ENCODE measurements around the gene NPTX2. TPM values are rescaled to one million over a fixed set of nuclear protein-coding genes. Genes with fewer than 3 reads are reported as not detected.
A peak's percentile ranks its signal among the peaks of the same experiment; 100 is the strongest.

NPTX2 gene
- total RNA-seq, 3 donors from 2014 or later (not counting 1 experiment from before 2014, with no cell fraction given) = 0.14 TPM; not detected in 2

DNA sequence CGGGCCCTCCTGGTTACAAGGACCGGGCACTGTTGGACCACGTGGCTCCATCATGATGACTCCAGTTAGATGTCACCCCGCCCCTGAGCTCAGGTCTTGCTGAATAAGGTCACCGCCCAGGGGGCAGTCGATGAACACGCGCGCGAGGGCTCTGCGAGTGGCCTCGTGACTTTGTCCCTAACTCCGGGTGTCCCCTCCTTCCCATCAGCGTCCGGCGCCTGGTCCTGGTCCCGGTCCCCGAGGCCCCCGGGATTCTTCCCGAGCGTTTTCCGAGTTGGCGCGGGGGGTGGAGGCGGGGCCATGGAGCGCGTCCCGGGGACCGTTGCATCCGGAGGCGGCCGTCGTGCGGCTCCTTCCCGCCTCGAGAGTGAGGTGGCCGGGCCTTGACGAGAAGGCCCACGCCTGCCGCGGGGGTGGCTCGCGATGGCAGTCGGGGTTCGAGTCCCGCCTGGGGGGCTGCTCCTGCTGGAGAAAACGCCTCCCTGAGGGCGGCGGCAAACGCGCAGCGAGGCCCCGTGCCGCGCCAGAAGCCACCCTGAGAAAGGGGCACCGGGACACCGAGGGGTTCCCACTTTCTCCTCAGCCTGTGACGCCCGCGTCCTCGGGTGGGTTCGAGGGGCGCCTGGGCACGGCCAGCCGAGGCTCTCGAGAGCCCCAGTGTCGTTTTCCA, 569 bp upstream of the NPTX2 start:
- H3K27me3 Mint-ChIP-seq (ENCODE audit: low read depth in 2 of 2) = peaks cover 24 to 54% of the 10 kb centered on the region in 2 donors
- WGBS (ENCODE audit: insufficient coverage) = 9% methylated on average over 67 of the region's 67 CpGs
- intact Hi-C loops (cut with micrococcal nuclease) = no loop called here

DNA sequence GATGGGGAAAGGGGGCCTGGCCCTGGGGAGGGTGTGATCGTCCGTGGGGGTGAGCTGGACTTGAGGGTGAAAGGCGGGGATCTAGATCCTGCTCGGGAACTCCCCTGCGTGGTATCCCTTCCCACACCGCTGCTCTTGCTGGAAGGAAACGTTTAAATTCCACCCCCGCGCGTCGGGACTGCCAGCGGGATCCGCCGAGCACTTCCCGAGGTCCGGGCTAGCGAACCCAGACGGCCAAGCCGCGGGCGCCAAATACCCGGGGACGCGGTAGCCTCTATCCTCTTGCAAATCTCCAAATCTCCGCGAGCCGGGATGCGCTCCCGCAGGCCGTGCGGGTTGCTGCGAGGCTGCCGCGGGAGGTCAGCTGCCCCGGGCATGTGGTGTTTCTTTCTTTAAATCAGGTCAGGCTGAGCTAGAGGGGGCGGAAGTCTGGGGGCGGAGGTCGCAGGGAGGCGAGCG, 904 bp downstream of the NPTX2 start:
- peaks cover 22 to 49% of the 10 kb centered on the region in 2 donors for H3K27me3 Mint-ChIP-seq (ENCODE audit: low read depth in 2 of 2)
- 5% methylated on average over 40 of the region's 40 CpGs for WGBS (ENCODE audit: insufficient coverage)
- no peak overlapping the region for H3K27ac Mint-ChIP-seq
- TF ChIP-seq, protein P1, sequence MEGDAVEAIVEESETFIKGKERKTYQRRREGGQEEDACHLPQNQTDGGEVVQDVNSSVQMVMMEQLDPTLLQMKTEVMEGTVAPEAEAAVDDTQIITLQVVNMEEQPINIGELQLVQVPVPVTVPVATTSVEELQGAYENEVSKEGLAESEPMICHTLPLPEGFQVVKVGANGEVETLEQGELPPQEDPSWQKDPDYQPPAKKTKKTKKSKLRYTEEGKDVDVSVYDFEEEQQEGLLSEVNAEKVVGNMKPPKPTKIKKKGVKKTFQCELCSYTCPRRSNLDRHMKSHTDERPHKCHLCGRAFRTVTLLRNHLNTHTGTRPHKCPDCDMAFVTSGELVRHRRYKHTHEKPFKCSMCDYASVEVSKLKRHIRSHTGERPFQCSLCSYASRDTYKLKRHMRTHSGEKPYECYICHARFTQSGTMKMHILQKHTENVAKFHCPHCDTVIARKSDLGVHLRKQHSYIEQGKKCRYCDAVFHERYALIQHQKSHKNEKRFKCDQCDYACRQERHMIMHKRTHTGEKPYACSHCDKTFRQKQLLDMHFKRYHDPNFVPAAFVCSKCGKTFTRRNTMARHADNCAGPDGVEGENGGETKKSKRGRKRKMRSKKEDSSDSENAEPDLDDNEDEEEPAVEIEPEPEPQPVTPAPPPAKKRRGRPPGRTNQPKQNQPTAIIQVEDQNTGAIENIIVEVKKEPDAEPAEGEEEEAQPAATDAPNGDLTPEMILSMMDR (IDR thresholded peaks at IDR 0.05) = no peak
- no peaks in the 10 kb centered on the region for H3K4me1 Mint-ChIP-seq
- H3K36me3 Mint-ChIP-seq = peaks cover 5% of the 10 kb centered on the region
- peaks cover 0 to 3% of the 10 kb centered on the region in 2 donors for H3K9me3 Mint-ChIP-seq
- no peak overlapping the region for H3K4me3 ChIP-seq (ENCODE audit: low read length)
- peak overlapping the region; percentile 17 for H3K4me3 Mint-ChIP-seq
- intact Hi-C loops (cut with micrococcal nuclease) = no loop called here
- H3K4me1 ChIP-seq (ENCODE audit: control insufficient read depth, insufficient read depth, low read length) = no peaks in the 10 kb centered on the region
- H3K27me3 ChIP-seq (ENCODE audit: control insufficient read depth, insufficient read depth, low read length) = peaks cover 13% of the 10 kb centered on the region
- H3K9me3 ChIP-seq (ENCODE audit: control insufficient read depth, insufficient read depth, low read length) = no peaks in the 10 kb centered on the region
- H3K27ac ChIP-seq (ENCODE audit: low read length) = no peak overlapping the region
- DNase-seq (no peak), ATAC-seq (no peak)
- no peaks in the 10 kb centered on the region for H3K36me3 ChIP-seq (ENCODE audit: control insufficient read depth, insufficient read depth, low read length)

More for the DNA sequence above, 569 bp upstream of the NPTX2 start:
- no peak for ATAC-seq
- Mint-ChIP-seq H3K4me1 (no peaks in the 10 kb centered on the region), H3K36me3 (peaks cover 5% of the 10 kb centered on the region), H3K4me3 (no peak overlapping the region), H3K9me3 (peaks cover 0 to 3% of the 10 kb centered on the region in 2 donors), H3K27ac (no peak overlapping the region)
- no peaks in the 10 kb centered on the region for H3K9me3 ChIP-seq (ENCODE audit: control insufficient read depth, insufficient read depth, low read length)
- no peak overlapping the region for H3K4me3 ChIP-seq (ENCODE audit: low read length)
- TF ChIP-seq, protein P1 (IDR thresholded peaks at IDR 0.05) = no peak
- H3K27me3 ChIP-seq (ENCODE audit: control insufficient read depth, insufficient read depth, low read length) = peaks cover 13% of the 10 kb centered on the region
- no peak for DNase-seq
- H3K27ac ChIP-seq (ENCODE audit: low read length) = no peak overlapping the region
- no peaks in the 10 kb centered on the region for H3K4me1 ChIP-seq (ENCODE audit: control insufficient read depth, insufficient read depth, low read length)
- no peaks in the 10 kb centered on the region for H3K36me3 ChIP-seq (ENCODE audit: control insufficient read depth, insufficient read depth, low read length)

DNA sequence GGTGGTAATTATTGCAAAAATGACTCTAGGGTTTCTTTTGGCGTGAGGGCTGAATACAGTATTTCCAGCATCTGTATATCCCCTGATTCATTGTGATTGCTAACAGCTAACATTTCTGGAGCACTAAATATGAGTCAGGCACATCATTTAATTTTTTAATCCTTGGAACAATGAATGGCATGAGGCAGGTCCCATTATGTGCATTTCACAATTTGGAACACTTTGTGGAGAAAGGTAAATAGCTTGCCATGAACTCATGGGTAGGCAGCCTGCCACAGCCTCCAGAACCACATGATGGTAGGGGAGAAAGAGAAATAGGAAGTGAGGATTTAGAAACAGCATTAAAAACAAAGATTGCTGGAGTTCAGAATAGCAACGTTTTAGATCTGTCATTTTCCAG, 1.7 kb downstream of the NPTX2 start:
- Mint-ChIP-seq H3K36me3 (peaks cover 5% of the 10 kb centered on the region), H3K27me3 (ENCODE audit: low read depth in 2 of 2) (peaks cover 20 to 45% of the 10 kb centered on the region in 2 donors), H3K27ac (no peak overlapping the region), H3K4me3 (peak overlapping the region; percentile 74), H3K9me3 (peaks cover 0 to under 1% of the 10 kb centered on the region in 2 donors), H3K4me1 (no peaks in the 10 kb centered on the region)
- WGBS (ENCODE audit: insufficient coverage) = 7% methylated on average over 2 of the region's 2 CpGs
- DNase-seq (no peak), ATAC-seq (no peak)
- Histone ChIP-seq H3K4me3 (ENCODE audit: low read length) (no peak overlapping the region), H3K4me1 (ENCODE audit: control insufficient read depth, insufficient read depth, low read length) (no peaks in the 10 kb centered on the region), H3K36me3 (ENCODE audit: control insufficient read depth, insufficient read depth, low read length) (no peaks in the 10 kb centered on the region), H3K27me3 (ENCODE audit: control insufficient read depth, insufficient read depth, low read length) (peaks cover 13% of the 10 kb centered on the region), H3K27ac (ENCODE audit: low read length) (no peak overlapping the region), H3K9me3 (ENCODE audit: control insufficient read depth, insufficient read depth, low read length) (no peaks in the 10 kb centered on the region)
- TF ChIP-seq, protein P1 (IDR thresholded peaks at IDR 0.05) = no peak
- intact Hi-C loops (cut with micrococcal nuclease) = no loop called here

All from natural killer cell (primary cell).